CD14-positive monocyte (primary cell): ENCODE data around the gene YPEL4. TPM values are rescaled to one million over a fixed set of nuclear protein-coding genes. Genes with fewer than 3 reads are reported as not detected.
A peak's percentile ranks its signal among the peaks of the same experiment; 100 is the strongest.

Experiments
- DNase-seq, 3 donors: peaks; one replicate each; pipeline ENCODE4 v3.0.0-alpha.2; 2011 to 2022
- H2AFZ ChIP-seq: 2 replicates; pipeline ENCODE4 v1.6.0; 2012; ENCODE audit warnings: mild to moderate bottlenecking, low read depth, low read length, inconsistent platforms; ENCODE audit not compliant: insufficient read depth, poor library complexity, severe bottlenecking
- H3K27ac ChIP-seq, 2 donors: 1 replicate in 1 of 2; 2 replicates in 1 of 2; pipeline ENCODE4 v1.5.1; 2012 to 2013; ENCODE audit warnings: low read length in 2 of 2, control low read depth in 1 of 2, inconsistent platforms in 1 of 2, low read depth in 1 of 2, mild to moderate bottlenecking in 1 of 2
- H3K27me3 ChIP-seq, 2 donors: one replicate each; pipeline versions ENCODE4 v1.6.0 to v1.6.1; 2011 to 2013; ENCODE audit warnings: low read length in 2 of 2; ENCODE audit not compliant: control insufficient read depth in 2 of 2, insufficient read depth in 2 of 2
- H3K36me3 ChIP-seq, 2 donors: replicated peaks in 1 of 2; 1 replicate in 1 of 2; 2 replicates in 1 of 2; pipeline versions ENCODE4 v1.5.1 to v1.6.1; 2012 to 2013; ENCODE audit warnings: low read length in 2 of 2, control low read depth in 1 of 2, inconsistent platforms in 1 of 2, mild to moderate bottlenecking in 1 of 2; ENCODE audit not compliant: insufficient read depth in 2 of 2, control insufficient read depth in 1 of 2
- H3K4me1 ChIP-seq, 2 donors: 1 replicate in 1 of 2; 2 replicates in 1 of 2; pipeline versions ENCODE4 v1.5.1 to v1.6.1; 2012 to 2013; ENCODE audit warnings: low read length in 2 of 2, control low read depth in 1 of 2, inconsistent platforms in 1 of 2, mild to moderate bottlenecking in 1 of 2, moderate library complexity in 1 of 2; ENCODE audit not compliant: insufficient read depth in 2 of 2, control insufficient read depth in 1 of 2
- H3K4me2 ChIP-seq: replicated peaks from 2 replicates; pipeline ENCODE3; 2012; ENCODE audit warnings: low read length, moderate library complexity, mild to moderate bottlenecking; ENCODE audit not compliant: poor library complexity, severe bottlenecking; ENCODE audit errors: extremely low read depth
- H3K4me3 ChIP-seq, 3 experiments: fragments of 200-600 bp in 1 of 3; sonication (generic) in 1 of 3; replicated peaks in 1 of 3; 1 replicate in 2 of 3; 2 replicates in 1 of 3; pipeline ENCODE4 v1.5.1; 2011 to 2013; ENCODE audit warnings: low read length in 3 of 3, mild to moderate bottlenecking in 3 of 3, control low read depth in 2 of 3, low read depth in 2 of 3, inconsistent platforms in 1 of 3, moderate library complexity in 1 of 3
- H3K79me2 ChIP-seq: 2 replicates; pipeline ENCODE4 v1.6.0; 2012; ENCODE audit warnings: mild to moderate bottlenecking, control low read depth, inconsistent platforms, low read length, moderate library complexity; ENCODE audit not compliant: insufficient read depth
- H3K9ac ChIP-seq: 2 replicates; pipeline ENCODE4 v1.6.0; 2017; ENCODE audit warnings: low read length, mild to moderate bottlenecking; ENCODE audit not compliant: insufficient read depth, poor library complexity, severe bottlenecking
- H3K9me3 ChIP-seq, 2 donors: replicated peaks in 1 of 2; 1 replicate in 1 of 2; 2 replicates in 1 of 2; pipeline versions ENCODE4 v1.5.1 to v1.6.1; 2012 to 2013; ENCODE audit warnings: low read length in 2 of 2, control low read depth in 1 of 2; ENCODE audit not compliant: control insufficient read depth in 1 of 2, insufficient read depth in 1 of 2
- H4K20me1 ChIP-seq: 2 replicates; pipeline ENCODE4 v1.6.0; 2012; ENCODE audit warnings: mild to moderate bottlenecking, low read length, control low read depth, moderate library complexity; ENCODE audit not compliant: insufficient read depth
- H3K27ac Mint-ChIP-seq, 7 donors: one replicate each; pipeline ENCODE4 v1.8.0; 2020; ENCODE audit warnings: mild to moderate bottlenecking in 7 of 7, mixed read lengths in 7 of 7, moderate library complexity in 6 of 7, inconsistent platforms in 2 of 7
- H3K27me3 Mint-ChIP-seq, 3 donors: one replicate each; pipeline ENCODE4 v1.8.0; 2021 to 2022; ENCODE audit warnings: low read depth in 3 of 3, mild to moderate bottlenecking in 3 of 3, mixed read lengths in 3 of 3, moderate library complexity in 3 of 3, inconsistent platforms in 1 of 3
- H3K36me3 Mint-ChIP-seq, 2 donors: one replicate each; pipeline ENCODE4 v1.8.0; 2020; ENCODE audit warnings: mixed read lengths in 2 of 2, inconsistent platforms in 1 of 2, mild to moderate bottlenecking in 1 of 2
- H3K4me1 Mint-ChIP-seq: one replicate; pipeline ENCODE4 v1.8.0; 2020; ENCODE audit warnings: mild to moderate bottlenecking, mixed read lengths
- H3K4me3 Mint-ChIP-seq, 2 donors: one replicate each; pipeline ENCODE4 v1.8.0; 2020; ENCODE audit warnings: mild to moderate bottlenecking in 2 of 2, mixed read lengths in 2 of 2, moderate library complexity in 1 of 2
- H3K9me3 Mint-ChIP-seq, 7 donors: one replicate each; pipeline ENCODE4 v1.8.0; 2020 to 2022; ENCODE audit warnings: mixed read lengths in 7 of 7, mild to moderate bottlenecking in 6 of 7, moderate library complexity in 6 of 7, inconsistent platforms in 2 of 7
- CTCF ChIP-seq: fragments of 200-600 bp; IDR thresholded peaks from one replicate; pipeline ENCODE4 v1.8.0; 2022; ENCODE audit warnings: antibody characterized with exemption, mild to moderate bottlenecking
- WGBS: methylation state at CpG from one replicate; pipeline ENCODE4 v1.1.5; 2013; ENCODE audit warnings: missing lambda C conversion rate; ENCODE audit not compliant: insufficient coverage; 5-methylcytosine and 5-hydroxymethylcytosine counted together
- intact Hi-C, 2 donors: fragments of 100-400 bp; cut with micrococcal nuclease; formaldehyde crosslinking; loops; one replicate each; pipeline versions ENCODE4 v1.15.0 to v1.15.1; 2023
- polyA plus RNA-seq, 3 donors: library from polyadenylated mRNA; depleted of rRNA in 1 of 3; unstranded in 2 of 3; stranded (reverse) in 1 of 3; fragments of 300-500 nt in 2 of 3; fragments of >200 nt in 1 of 3; fragmentation: Illumina TruSeq in 2 of 3; gene quantifications; 1 replicate in 2 of 3; 2 replicates in 1 of 3; pipeline ENCODE4 v1.2.3, GENCODE V29; 2012 to 2021

YPEL4 gene
- polyA plus RNA-seq, 3 donors: 0.36 to 0.56 TPM; not detected in 1

GRCh38 chr11:57659669-57660068 is 10.0 kb upstream of the YPEL4 start:
- Histone ChIP-seq H3K27me3 (no peaks in the 10 kb centered on the region), H3K9ac (no peak overlapping the region), H4K20me1 (peaks cover 14% of the 10 kb centered on the region), H3K4me2 (no peak overlapping the region), H2AFZ (no peak overlapping the region), H3K4me1 (peaks cover 14 to 18% of the 10 kb centered on the region in 2 donors), H3K4me3 (no peak overlapping the region), H3K27ac (no peak overlapping the region), H3K36me3 (peaks cover 33 to 39% of the 10 kb centered on the region in 2 donors), H3K9me3 (no peaks in the 10 kb centered on the region), H3K79me2 (peaks cover 39% of the 10 kb centered on the region)
- no peak overlapping the region for H3K4me3 Mint-ChIP-seq
- no peak for DNase-seq
- no peaks in the 10 kb centered on the region for H3K9me3 Mint-ChIP-seq
- peaks cover 35 to 44% of the 10 kb centered on the region in 2 donors for H3K36me3 Mint-ChIP-seq
- peaks cover 0 to 3% (median 0%) of the 10 kb centered on the region in 3 donors for H3K27me3 Mint-ChIP-seq
- WGBS: 95% methylated on average over 9 of the region's 14 CpGs
- peak overlapping the region in 1 of 7 donors; percentile 66 for H3K27ac Mint-ChIP-seq
- TF ChIP-seq CTCF: no peak
- intact Hi-C loops: loop anchor here in 1 of 2 donors (10.0 kb wide), 1 partner anchor 915 kb away; the partner anchor contains the start of genes LPXN and ZFP91
- peaks cover 9% of the 10 kb centered on the region for H3K4me1 Mint-ChIP-seq

GRCh38 chr11:57658023-57658361 is 8.3 kb upstream of the YPEL4 start:
- peak overlapping the region; percentile 99 for H2AFZ ChIP-seq
- Mint-ChIP-seq H3K4me3 (peak overlapping the region; percentile 86 to 99), H3K27me3 (peaks cover 0 to 3% (median 0%) of the 10 kb centered on the region in 3 donors), H3K36me3 (peaks cover 35 to 39% of the 10 kb centered on the region in 2 donors), H3K9me3 (no peaks in the 10 kb centered on the region), H3K27ac (peak overlapping the region; percentile 91 to 97 (median 95)), H3K4me1 (peaks cover 21% of the 10 kb centered on the region)
- intact Hi-C loops: no loop called here
- H3K27ac ChIP-seq: peak overlapping the region; percentile 61 to 88
- H3K36me3 ChIP-seq: peaks cover 33 to 38% of the 10 kb centered on the region in 2 donors
- DNase-seq: no peak
- peak overlapping the region; percentile 88 for H3K4me2 ChIP-seq
- TF ChIP-seq CTCF: no peak
- H3K4me3 ChIP-seq: peak overlapping the region; percentile 70 to 98 (median 89)
- no peaks in the 10 kb centered on the region for H3K27me3 ChIP-seq
- H3K4me1 ChIP-seq: peaks cover 29 to 33% of the 10 kb centered on the region in 2 donors
- WGBS: 0% methylated on average over 4 of the region's 8 CpGs
- peaks cover 39% of the 10 kb centered on the region for H3K79me2 ChIP-seq
- H4K20me1 ChIP-seq: peaks cover 14% of the 10 kb centered on the region
- H3K9me3 ChIP-seq: no peaks in the 10 kb centered on the region
- H3K9ac ChIP-seq: peak overlapping the region; percentile 70
